Uterus (tissue), 4 donors: Measurements from ENCODE around the gene HPS3. TPM values are rescaled to one million over a fixed set of nuclear protein-coding genes. Genes with fewer than 3 reads are reported as not detected.

Experiments
- DNase-seq, 2 donors: peaks; one replicate each; pipeline ENCODE4 v3.0.0-alpha.2; 2019 to 2020
- H3K27ac ChIP-seq, 2 donors: fragments of 200-600 bp; sonication (generic); 1 replicate in 1 of 2; 2 replicates in 1 of 2; pipeline ENCODE4 v1.5.1; 2016 to 2018
- H3K27me3 ChIP-seq, 2 donors: fragments of 200-600 bp; sonication (generic); one replicate each; pipeline ENCODE4 v1.5.1; 2018 to 2019; ENCODE audit warnings: control low read depth in 1 of 2
- H3K36me3 ChIP-seq, 2 donors: fragments of 200-600 bp; sonication (generic); one replicate each; pipeline ENCODE4 v1.5.1; 2019; ENCODE audit warnings: control low read depth in 1 of 2
- H3K4me1 ChIP-seq, 2 donors: fragments of 200-600 bp; sonication (generic); one replicate each; pipeline ENCODE4 v1.5.1; 2018 to 2019; ENCODE audit warnings: control low read depth in 1 of 2
- H3K4me3 ChIP-seq, 2 donors: fragments of 200-600 bp; sonication (generic); 1 replicate in 1 of 2; 2 replicates in 1 of 2; pipeline ENCODE4 v1.5.1; 2018 to 2019; ENCODE audit warnings: mild to moderate bottlenecking in 1 of 2
- H3K9me3 ChIP-seq, 2 donors: fragments of 200-600 bp; sonication (generic); one replicate each; pipeline ENCODE4 v1.5.1; 2019; ENCODE audit warnings: control low read depth in 1 of 2
- intact Hi-C: fragments of 100-400 bp; cut with DNase I; formaldehyde crosslinking; loops from one replicate; pipeline ENCODE4 v1.15.1; 2023; ENCODE audit warnings: low total_unique reads
- small RNA-seq: library from RNA; depleted of rRNA; stranded (forward); fragments of <200 nt; gene quantifications from one replicate; pipeline ENCODE3, GENCODE V24; 2016
- total RNA-seq, 4 donors: library from RNA; depleted of rRNA in 3 of 4; stranded (reverse); fragments of >200 nt in 3 of 4; gene quantifications; one replicate each; pipeline versions ENCODE4 v1.1.0 to v1.2.4, GENCODE V29; 2014 to 2023
- TF ChIP-seq, protein P1 (sequence below), 4 experiments: fragments of 200-600 bp in 2 of 4; fragments of 450-650 bp in 2 of 4; sonication (generic) in 2 of 4; IDR thresholded peaks; one replicate each; pipeline ENCODE4 v1.5.1; 2016 to 2019; ENCODE audit warnings: antibody characterized with exemption in 4 of 4, mild to moderate bottlenecking in 2 of 4, moderate library complexity in 1 of 4
- donor health status: DM: yes; HTN: yes; CAD: no.

Gene HPS3
- total RNA-seq, 4 donors from 2014 or later, result 16.5 to 75.6 (median 31.7) TPM

DNA sequence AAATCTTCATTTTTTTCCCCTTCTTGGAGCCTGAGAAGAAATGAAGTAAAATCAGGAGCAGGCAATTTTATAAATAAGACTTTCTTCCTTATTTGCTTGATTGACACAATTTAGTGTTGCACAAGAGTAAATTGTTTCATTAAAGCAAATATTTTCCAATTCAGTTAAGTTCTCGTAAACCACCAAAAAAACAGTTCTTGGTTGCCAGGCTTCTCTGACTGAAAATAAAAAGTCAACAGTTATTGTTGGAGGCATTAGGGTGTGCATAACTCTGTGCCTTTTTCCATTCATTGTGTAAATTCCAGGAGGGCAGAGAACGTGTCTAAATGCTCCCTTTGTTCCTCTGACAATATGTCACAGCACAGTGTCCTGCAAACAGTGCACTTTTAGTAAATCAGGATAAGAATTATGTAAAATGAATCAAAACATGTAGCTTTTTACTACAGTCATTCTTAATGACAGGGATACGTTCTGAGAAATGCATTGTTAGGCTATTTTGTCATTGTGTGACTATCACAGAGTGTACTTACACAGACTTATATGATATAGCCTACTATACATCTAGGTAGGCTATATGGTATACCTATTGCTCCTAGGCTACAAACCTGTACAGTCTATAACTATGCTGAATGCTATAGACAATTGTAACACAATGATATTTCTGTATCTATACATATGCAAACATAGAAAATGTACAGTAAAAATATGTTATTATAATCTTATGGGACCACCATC lies 92.5 kb downstream of the HPS3 start, which contains the start of gene CP:
TSS of gene CP (minus strand) at position 47 of the 735 bp plus-strand sequence. CDS start at position 10, 37 bp downstream.
- Histone ChIP-seq H3K4me3 (no peak within 1 kb of the TSS), H3K27me3 (no peaks in the 10 kb centered on the region), H3K4me1 (no peaks in the 10 kb centered on the region), H3K27ac (no peak within 1 kb of the TSS), H3K36me3 (no peaks in the 10 kb centered on the region), H3K9me3 (no peaks in the 10 kb centered on the region)
- intact Hi-C loops, result no loop called here
- TF ChIP-seq, protein P1, sequence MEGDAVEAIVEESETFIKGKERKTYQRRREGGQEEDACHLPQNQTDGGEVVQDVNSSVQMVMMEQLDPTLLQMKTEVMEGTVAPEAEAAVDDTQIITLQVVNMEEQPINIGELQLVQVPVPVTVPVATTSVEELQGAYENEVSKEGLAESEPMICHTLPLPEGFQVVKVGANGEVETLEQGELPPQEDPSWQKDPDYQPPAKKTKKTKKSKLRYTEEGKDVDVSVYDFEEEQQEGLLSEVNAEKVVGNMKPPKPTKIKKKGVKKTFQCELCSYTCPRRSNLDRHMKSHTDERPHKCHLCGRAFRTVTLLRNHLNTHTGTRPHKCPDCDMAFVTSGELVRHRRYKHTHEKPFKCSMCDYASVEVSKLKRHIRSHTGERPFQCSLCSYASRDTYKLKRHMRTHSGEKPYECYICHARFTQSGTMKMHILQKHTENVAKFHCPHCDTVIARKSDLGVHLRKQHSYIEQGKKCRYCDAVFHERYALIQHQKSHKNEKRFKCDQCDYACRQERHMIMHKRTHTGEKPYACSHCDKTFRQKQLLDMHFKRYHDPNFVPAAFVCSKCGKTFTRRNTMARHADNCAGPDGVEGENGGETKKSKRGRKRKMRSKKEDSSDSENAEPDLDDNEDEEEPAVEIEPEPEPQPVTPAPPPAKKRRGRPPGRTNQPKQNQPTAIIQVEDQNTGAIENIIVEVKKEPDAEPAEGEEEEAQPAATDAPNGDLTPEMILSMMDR (IDR thresholded peaks at IDR 0.05), result no peak
- DNase-seq, result no peak

Small RNAs within 50 kb of the gene (small RNA-seq; reads per million reads assigned to genes)
- not detected for gene RF00019

Other genes starting within 250 kb of the HPS3 start
- 100 to 1,000 TPM in 1 of 4 donors, 10 to 100 TPM in 3; 37.4 to 122 (median 64.2) TPM for gene GYG1, start 138.1 kb upstream of the HPS3 start, total RNA-seq
- gene HLTF, start 43.1 kb upstream of the HPS3 start, total RNA-seq, result 10 to 100 TPM; 21.5 to 80.1 (median 38.0) TPM
- gene CP, start 92.2 kb downstream of the HPS3 start, total RNA-seq, result 10 to 100 TPM in 1 of 4 donors, 1 to 10 TPM in 3; 2.2 to 13.3 (median 5.9) TPM
- gene TM4SF18, start 204.0 kb downstream of the HPS3 start, total RNA-seq, result 10 to 100 TPM in 3 of 4 donors, 1 to 10 TPM in 1; 6.7 to 35.5 (median 14.6) TPM
- gene TM4SF1, start 248.0 kb downstream of the HPS3 start, total RNA-seq, result 100 to 1,000 TPM; 102 to 118 (median 113) TPM